22Rv1 (cell line): ENCODE data around the gene ADK.

ENCODE experiments used
- CTCF ChIP-seq: fragments of 450-650 bp; IDR thresholded peaks from 2 replicates; pipeline ENCODE4 v1.5.1; 2017; ENCODE audit warnings: mild to moderate bottlenecking
- ZFX ChIP-seq: fragments of 450-650 bp; IDR thresholded peaks from 2 replicates; pipeline ENCODE4 v1.6.1; 2017; ENCODE audit warnings: antibody characterized with exemption, borderline replicate concordance

- TF ChIP-seq CTCF (no peak), ZFX (no peak)
Measured at GRCh38 chr10:74383642-74384041, 232.6 kb downstream of the ADK start.
